GM13977 (cell line): Measurements from ENCODE around the gene BAIAP2L2.

Experiments used
- DNase-seq: peaks from one replicate; pipeline ENCODE4 v3.0.0; 2012; ENCODE audit warnings: low spot score
- CTCF ChIP-seq: IDR thresholded peaks from 2 replicates; pipeline ENCODE4 v1.5.1; 2012; ENCODE audit warnings: mild to moderate bottlenecking, control low read depth; ENCODE audit not compliant: insufficient read depth; ENCODE audit errors: extremely low read depth, missing control alignments
- in situ Hi-C: fragments of 300-500 bp; cut with MboI; formaldehyde crosslinking; loops from one replicate; pipeline ENCODE4 v1.12.0; 2022; ENCODE audit warnings: low sequenced_read_pairs, low pct_unique_long_range_greater_than_20kb, mixed read lengths, inconsistent platforms; ENCODE audit not compliant: unreplicated experiment

Gene BAIAP2L2

GRCh38 chr22:38072322-38073149 lies 37.9 kb downstream of the BAIAP2L2 start:
- in situ Hi-C loops = no loop called here
- DNase-seq = no peak
- TF ChIP-seq CTCF = no peak

GRCh38 chr22:38071421-38072321 lies 38.8 kb downstream of the BAIAP2L2 start:
- TF ChIP-seq CTCF = no peak
- in situ Hi-C loops = no loop called here
- no peak for DNase-seq

- in situ Hi-C loops = no loop called here
These were observed 40.1 kb downstream of the BAIAP2L2 start for GRCh38 chr22:38070250-38070921.

GRCh38 chr22:38069372-38070249 lies 40.9 kb downstream of the BAIAP2L2 start:
- peak; percentile 34 for TF ChIP-seq CTCF
- DNase-seq = no peak
- in situ Hi-C loops = no loop called here

More at GRCh38 chr22:38070250-38070921, 40.1 kb downstream of the BAIAP2L2 start:
- no peak for DNase-seq
- no peak for TF ChIP-seq CTCF

- DNase-seq = no peak
- in situ Hi-C loops = no loop called here
- no peak for TF ChIP-seq CTCF
These were observed 41.7 kb downstream of the BAIAP2L2 start for GRCh38 chr22:38068641-38069371.
